H9 (cell line): ENCODE measurements around the gene ADORA1. TPM values are rescaled to one million over a fixed set of nuclear protein-coding genes. Genes with fewer than 3 reads are reported as not detected.

Source experiments
- DNase-seq: peaks from one replicate; pipeline ENCODE4 v3.0.0-alpha.2; 2017
- H2AFZ ChIP-seq: one replicate; pipeline ENCODE4 v1.6.1; 2013; ENCODE audit warnings: mild to moderate bottlenecking, low read length, control low read depth, moderate library complexity
- H2AK5ac ChIP-seq: 2 replicates; pipeline ENCODE4 v1.6.1; 2013; ENCODE audit warnings: low read length, control low read depth, mixed read lengths; ENCODE audit not compliant: insufficient read length
- H2BK120ac ChIP-seq: one replicate; pipeline ENCODE4 v1.6.1; 2013; ENCODE audit warnings: low read depth, mild to moderate bottlenecking, low read length, control low read depth, inconsistent platforms; ENCODE audit not compliant: poor library complexity, severe bottlenecking
- H2BK12ac ChIP-seq: 2 replicates; pipeline ENCODE4 v1.6.1; 2013; ENCODE audit warnings: low read length, control low read depth, mixed read lengths, low read depth; ENCODE audit not compliant: insufficient read length
- H2BK15ac ChIP-seq: 2 replicates; pipeline ENCODE4 v1.6.1; 2013; ENCODE audit warnings: low read depth, low read length, control low read depth
- H2BK20ac ChIP-seq: one replicate; pipeline ENCODE4 v1.6.1; 2013; ENCODE audit warnings: low read depth, mild to moderate bottlenecking, low read length, control low read depth, inconsistent platforms; ENCODE audit not compliant: poor library complexity, severe bottlenecking
- H2BK5ac ChIP-seq: 2 replicates; pipeline ENCODE4 v1.6.1; 2013; ENCODE audit warnings: low read length, control low read depth, mixed read lengths; ENCODE audit not compliant: insufficient read length
- H3K14ac ChIP-seq: 2 replicates; pipeline ENCODE4 v1.6.1; 2013; ENCODE audit warnings: low read length, control low read depth; ENCODE audit not compliant: insufficient read depth
- H3K18ac ChIP-seq: 2 replicates; pipeline ENCODE4 v1.6.1; 2013; ENCODE audit warnings: low read depth, mild to moderate bottlenecking, mixed read lengths, low read length, control low read depth; ENCODE audit not compliant: insufficient read length
- H3K23ac ChIP-seq: 2 replicates; pipeline ENCODE4 v1.6.1; 2013; ENCODE audit warnings: low read length, control low read depth, mixed read lengths, low read depth; ENCODE audit not compliant: insufficient read length
- H3K23me2 ChIP-seq: 2 replicates; pipeline ENCODE4 v1.6.1; 2013; ENCODE audit warnings: low read depth, mild to moderate bottlenecking, mixed read lengths, low read length, control low read depth; ENCODE audit not compliant: insufficient read length, poor library complexity, severe bottlenecking
- H3K27ac ChIP-seq: 2 replicates; pipeline ENCODE4 v1.5.1; 2013; ENCODE audit warnings: low read length, control low read depth, mixed read lengths, low read depth; ENCODE audit not compliant: insufficient read length
- H3K27me3 ChIP-seq: 2 replicates; pipeline ENCODE4 v1.6.1; 2013; ENCODE audit warnings: low read length, control low read depth, inconsistent platforms; ENCODE audit not compliant: insufficient read depth
- H3K4ac ChIP-seq: 2 replicates; pipeline ENCODE4 v1.6.1; 2013; ENCODE audit warnings: low read depth, mild to moderate bottlenecking, control low read depth, inconsistent platforms, low read length, moderate library complexity
- H3K4me1 ChIP-seq: 2 replicates; pipeline ENCODE4 v1.6.1; 2013; ENCODE audit warnings: low read length, control low read depth, inconsistent platforms; ENCODE audit not compliant: insufficient read depth
- H3K4me2 ChIP-seq: 2 replicates; pipeline ENCODE4 v1.6.1; 2013; ENCODE audit warnings: low read length, control low read depth, mixed read lengths; ENCODE audit not compliant: insufficient read length, insufficient read depth
- H3K56ac ChIP-seq: 2 replicates; pipeline ENCODE4 v1.6.1; 2013; ENCODE audit warnings: low read depth, mild to moderate bottlenecking, mixed read lengths, low read length, control low read depth; ENCODE audit not compliant: insufficient read length
- H3K79me1 ChIP-seq: 2 replicates; pipeline ENCODE4 v1.6.1; 2013; ENCODE audit warnings: low read depth, mild to moderate bottlenecking, moderate library complexity, low read length, control low read depth, inconsistent platforms; ENCODE audit not compliant: insufficient read depth, poor library complexity, severe bottlenecking
- H3K79me2 ChIP-seq: 2 replicates; pipeline ENCODE4 v1.6.1; 2013; ENCODE audit warnings: low read length, control low read depth, inconsistent platforms; ENCODE audit not compliant: insufficient read depth
- H3K9ac ChIP-seq: 2 replicates; pipeline ENCODE4 v1.6.1; 2013; ENCODE audit warnings: low read length, control low read depth, mixed read lengths; ENCODE audit not compliant: insufficient read length; ENCODE audit errors: extremely low read depth
- H3K9me3 ChIP-seq: one replicate; pipeline ENCODE4 v1.6.1; 2013; ENCODE audit warnings: low read depth, low read length, inconsistent platforms; ENCODE audit not compliant: control insufficient read depth
- H3T11ph ChIP-seq: one replicate; pipeline ENCODE4 v1.6.1; 2013; ENCODE audit warnings: mild to moderate bottlenecking, low read length, control low read depth, inconsistent platforms
- H4K20me1 ChIP-seq: one replicate; pipeline ENCODE4 v1.6.1; 2013; ENCODE audit not compliant: control insufficient read depth, insufficient read length, insufficient read depth
- H4K5ac ChIP-seq: 2 replicates; pipeline ENCODE4 v1.6.1; 2013; ENCODE audit warnings: low read depth, mild to moderate bottlenecking, mixed read lengths, low read length, control low read depth; ENCODE audit not compliant: insufficient read length
- H4K8ac ChIP-seq: replicated peaks from 2 replicates; pipeline ENCODE4 v1.6.1; 2013; ENCODE audit warnings: low read length, control low read depth, mixed read lengths, low read depth; ENCODE audit not compliant: insufficient read length
- H4K91ac ChIP-seq: 2 replicates; pipeline ENCODE4 v1.6.1; 2013; ENCODE audit warnings: low read depth, mild to moderate bottlenecking, moderate library complexity, mixed read lengths, low read length, control low read depth; ENCODE audit not compliant: insufficient read length
- H3K27ac Mint-ChIP-seq, 3 experiments: 2 replicates in 2 of 3; 3 replicates in 1 of 3; pipeline ENCODE4 v1.8.0; 2020 to 2021; ENCODE audit warnings: mixed read lengths in 3 of 3, mild to moderate bottlenecking in 1 of 3, moderate library complexity in 1 of 3
- H3K27me3 Mint-ChIP-seq: 2 replicates; pipeline ENCODE4 v1.8.0; 2021; ENCODE audit warnings: low read depth, mild to moderate bottlenecking, moderate library complexity, mixed read lengths
- H3K36me3 Mint-ChIP-seq, 3 experiments: 2 replicates in 2 of 3; 3 replicates in 1 of 3; pipeline ENCODE4 v1.8.0; 2020 to 2021; ENCODE audit warnings: low read depth in 3 of 3, mixed read lengths in 3 of 3; ENCODE audit not compliant: insufficient read depth in 1 of 3
- H3K4me1 Mint-ChIP-seq, 2 experiments: 2 replicates each; pipeline ENCODE4 v1.8.0; 2020; ENCODE audit warnings: mixed read lengths in 2 of 2
- H3K4me3 Mint-ChIP-seq, 2 experiments: 2 replicates in 1 of 2; 3 replicates in 1 of 2; pipeline ENCODE4 v1.8.0; 2020 to 2021; ENCODE audit warnings: mild to moderate bottlenecking in 2 of 2, mixed read lengths in 2 of 2, moderate library complexity in 1 of 2
- H3K9me3 Mint-ChIP-seq, 2 experiments: 2 replicates in 1 of 2; 3 replicates in 1 of 2; pipeline ENCODE4 v1.8.0; 2020; ENCODE audit warnings: mild to moderate bottlenecking in 2 of 2, mixed read lengths in 2 of 2, moderate library complexity in 1 of 2
- WGBS: extraction: QIAGEN DNeasy Blood & Tissue Kit; methylation state at CpG from one replicate; pipeline ENCODE4 v1.1.7; 2013; ENCODE audit warnings: missing lambda C conversion rate, low lambda C conversion rate, mixed read lengths; ENCODE audit not compliant: insufficient read length; ENCODE audit errors: extremely low coverage; 5-methylcytosine and 5-hydroxymethylcytosine counted together
- total RNA-seq: library from RNA; stranded (reverse); gene quantifications from 2 replicates; pipeline ENCODE4 v1.2.1, GENCODE V29; 2021
- TF ChIP-seq, protein P1 (sequence below): fragments of 200-600 bp; sonication (generic); conservative IDR thresholded peaks from 3 replicates; pipeline ENCODE4 v1.8.0; 2021; ENCODE audit warnings: antibody characterized with exemption, mild to moderate bottlenecking

ADORA1 gene
- total RNA-seq, 1 experiment from 2014 or later: 1.3 TPM

DNA sequence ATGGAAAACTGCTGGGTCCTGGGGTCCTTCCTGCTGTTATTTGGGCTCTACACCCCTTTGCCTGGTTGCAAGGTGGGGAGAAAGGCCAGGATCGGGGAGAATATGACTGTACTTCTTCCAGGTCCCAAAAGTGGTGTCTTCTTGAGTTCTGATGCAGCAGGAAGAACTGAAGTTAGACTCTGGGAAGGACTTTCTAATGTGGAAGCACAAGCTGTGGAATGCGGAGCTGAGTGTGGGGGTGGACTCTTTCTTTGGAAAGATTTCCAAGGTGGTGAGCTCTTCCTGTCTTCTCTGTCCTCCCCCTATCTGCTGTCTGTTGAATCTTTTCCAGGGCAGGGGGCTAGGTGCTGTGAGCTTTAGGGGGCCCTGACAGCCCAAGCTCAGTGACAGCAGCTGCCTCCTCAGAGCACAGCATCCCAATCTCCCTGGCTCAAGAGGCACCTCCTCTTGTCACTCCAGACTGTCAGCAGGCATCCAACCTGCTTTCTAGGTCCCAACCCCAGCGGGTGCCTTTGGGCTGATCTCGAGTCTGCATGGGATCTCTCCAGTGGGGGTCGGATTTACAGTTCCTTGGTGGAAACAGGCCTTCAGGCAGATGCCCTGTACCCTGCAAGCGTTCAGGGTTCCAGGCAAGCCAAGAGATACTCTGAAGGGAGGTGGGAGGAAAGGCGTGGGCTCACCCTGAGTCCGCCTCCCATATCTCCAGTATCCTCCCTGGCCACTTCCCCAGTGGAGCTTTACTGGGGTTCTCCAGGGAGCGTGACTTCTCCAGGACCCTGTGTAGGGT, 23.2 kb downstream of the ADORA1 start:
- H3K4me2 ChIP-seq: no peak overlapping the region
- H3K23ac ChIP-seq: no peak overlapping the region
- no peak overlapping the region for H2BK12ac ChIP-seq
- no peak overlapping the region for H4K5ac ChIP-seq
- no peak overlapping the region for H3T11ph ChIP-seq
- H4K20me1 ChIP-seq: no peaks in the 10 kb centered on the region
- H3K27ac ChIP-seq: no peak overlapping the region
- H3K14ac ChIP-seq: no peak overlapping the region; the same call in 1 of the 2 replicates
- no peak overlapping the region for H2AK5ac ChIP-seq
- H3K4me1 ChIP-seq: peaks cover 25% of the 10 kb centered on the region
- Mint-ChIP-seq H3K27ac (peak overlapping the region; percentile 47 to 70 (median 57); a peak in 3 of 7 replicates), H3K36me3 (no peaks in the 10 kb centered on the region), H3K4me1 (peaks cover 78 to 96% of the 10 kb centered on the region in 2 experiments), H3K27me3 (no peaks in the 10 kb centered on the region; the same call in none of the 2 replicates), H3K9me3 (no peaks in the 10 kb centered on the region; a peak in 1 of 5 replicates), H3K4me3 (no peak overlapping the region)
- no peaks in the 10 kb centered on the region for H3K27me3 ChIP-seq
- H4K8ac ChIP-seq: no peak overlapping the region
- H2BK15ac ChIP-seq: no peak overlapping the region
- H2BK120ac ChIP-seq: no peak overlapping the region
- no peak overlapping the region for H3K18ac ChIP-seq
- H3K23me2 ChIP-seq: no peaks in the 10 kb centered on the region
- no peak overlapping the region for H2BK5ac ChIP-seq
- no peak for DNase-seq
- no CpG with 5 or more reads among the region's 9 CpGs for WGBS
- no peak overlapping the region for H3K9ac ChIP-seq
- H4K91ac ChIP-seq: no peak overlapping the region
- H2BK20ac ChIP-seq: no peak overlapping the region
- no peak overlapping the region for H2AFZ ChIP-seq
- TF ChIP-seq, protein P1, sequence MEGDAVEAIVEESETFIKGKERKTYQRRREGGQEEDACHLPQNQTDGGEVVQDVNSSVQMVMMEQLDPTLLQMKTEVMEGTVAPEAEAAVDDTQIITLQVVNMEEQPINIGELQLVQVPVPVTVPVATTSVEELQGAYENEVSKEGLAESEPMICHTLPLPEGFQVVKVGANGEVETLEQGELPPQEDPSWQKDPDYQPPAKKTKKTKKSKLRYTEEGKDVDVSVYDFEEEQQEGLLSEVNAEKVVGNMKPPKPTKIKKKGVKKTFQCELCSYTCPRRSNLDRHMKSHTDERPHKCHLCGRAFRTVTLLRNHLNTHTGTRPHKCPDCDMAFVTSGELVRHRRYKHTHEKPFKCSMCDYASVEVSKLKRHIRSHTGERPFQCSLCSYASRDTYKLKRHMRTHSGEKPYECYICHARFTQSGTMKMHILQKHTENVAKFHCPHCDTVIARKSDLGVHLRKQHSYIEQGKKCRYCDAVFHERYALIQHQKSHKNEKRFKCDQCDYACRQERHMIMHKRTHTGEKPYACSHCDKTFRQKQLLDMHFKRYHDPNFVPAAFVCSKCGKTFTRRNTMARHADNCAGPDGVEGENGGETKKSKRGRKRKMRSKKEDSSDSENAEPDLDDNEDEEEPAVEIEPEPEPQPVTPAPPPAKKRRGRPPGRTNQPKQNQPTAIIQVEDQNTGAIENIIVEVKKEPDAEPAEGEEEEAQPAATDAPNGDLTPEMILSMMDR: no peak
- no peak overlapping the region for H3K4ac ChIP-seq
- no peaks in the 10 kb centered on the region for H3K79me1 ChIP-seq
- H3K79me2 ChIP-seq: no peaks in the 10 kb centered on the region
- no peaks in the 10 kb centered on the region for H3K9me3 ChIP-seq
- no peak overlapping the region for H3K56ac ChIP-seq
